Non-pigmented ciliary epithelial cell (primary cell): Measurements from ENCODE around the gene SMPX.

Experiments
- DNase-seq: peaks from one replicate; pipeline ENCODE4 v3.0.0-alpha.2; 2010; ENCODE audit warnings: low read depth

SMPX gene

DNA sequence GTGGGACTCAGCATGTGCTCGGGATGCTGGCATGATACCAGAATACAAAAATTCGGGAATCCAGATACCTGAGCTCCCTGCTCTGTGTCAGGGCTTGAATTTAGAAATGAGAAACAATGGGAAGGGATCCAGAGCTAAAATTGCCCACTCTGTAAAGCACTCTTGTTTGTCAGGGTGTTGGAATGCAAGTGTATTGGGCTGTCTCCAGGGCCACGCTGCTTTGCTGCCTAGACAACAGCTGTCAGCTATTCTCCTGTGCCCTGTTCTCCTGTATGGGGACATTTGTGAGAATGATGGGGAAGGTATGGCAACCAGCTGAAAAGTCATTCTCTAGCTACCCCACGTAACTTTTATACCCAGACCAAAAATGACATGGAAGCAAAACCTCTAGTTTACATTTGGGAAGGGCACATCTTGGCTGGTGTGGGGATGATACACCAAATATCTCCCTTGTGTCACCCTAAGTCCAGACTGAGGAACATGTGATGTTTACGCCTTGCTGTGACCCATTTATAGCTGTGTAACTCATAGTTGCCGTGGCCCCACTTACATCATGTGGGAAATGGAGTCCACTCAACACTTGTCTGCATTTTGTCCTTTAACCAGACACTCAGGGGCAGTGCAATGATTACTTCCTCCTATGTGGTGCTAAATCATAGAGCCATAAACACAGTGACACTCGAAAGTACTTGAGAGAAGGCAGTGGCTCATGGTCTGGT, 46.6 kb downstream of the SMPX start:
- no peak for DNase-seq

DNA sequence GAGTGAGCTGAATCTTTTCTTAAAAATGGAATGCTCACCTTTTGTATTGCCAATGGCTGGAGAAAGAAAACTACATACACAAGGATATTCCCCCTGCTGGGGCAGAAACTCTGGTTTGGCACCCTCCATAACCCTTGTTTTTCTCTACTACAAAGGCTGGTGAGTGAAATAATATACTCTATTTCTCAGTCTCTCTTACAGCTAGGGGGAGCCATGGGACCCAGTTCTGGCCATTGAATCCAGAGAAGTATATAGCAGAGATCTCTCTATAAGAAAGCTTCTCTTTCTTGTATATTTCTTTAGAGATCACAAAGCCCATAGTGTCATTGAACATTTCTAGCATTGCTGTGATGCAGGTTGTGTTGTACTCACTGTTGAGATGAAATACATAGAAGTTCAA, 49.8 kb downstream of the SMPX start:
- DNase-seq = no peak

DNA sequence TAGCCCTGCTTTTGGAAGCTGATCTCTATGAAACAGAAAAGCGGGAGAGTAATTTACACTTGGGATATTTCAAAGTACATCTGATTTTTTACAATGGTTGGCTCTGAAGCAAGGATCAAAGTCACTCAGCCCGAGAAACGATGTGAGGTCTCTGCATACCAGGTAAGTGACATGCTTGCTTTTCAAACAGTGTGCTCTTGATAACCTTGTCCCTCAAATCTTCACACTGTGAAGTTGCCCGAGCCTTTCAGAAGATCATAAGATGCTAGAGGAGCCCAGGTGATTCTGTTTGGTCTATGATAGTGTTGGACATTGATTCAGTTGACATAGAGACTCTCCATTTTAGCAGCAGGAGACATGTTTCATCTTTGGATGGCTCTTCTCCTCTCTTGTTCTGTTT, 52.7 kb downstream of the SMPX start:
- DNase-seq = no peak

GRCh38 chrX:21702725-21703124, 55.2 kb downstream of the SMPX start:
- no peak for DNase-seq

- no peak for DNase-seq
These were observed 56.9 kb downstream of the SMPX start for GRCh38 chrX:21700967-21701366.

- DNase-seq = no peak
These were observed 57.6 kb downstream of the SMPX start for GRCh38 chrX:21700275-21700674.

DNA sequence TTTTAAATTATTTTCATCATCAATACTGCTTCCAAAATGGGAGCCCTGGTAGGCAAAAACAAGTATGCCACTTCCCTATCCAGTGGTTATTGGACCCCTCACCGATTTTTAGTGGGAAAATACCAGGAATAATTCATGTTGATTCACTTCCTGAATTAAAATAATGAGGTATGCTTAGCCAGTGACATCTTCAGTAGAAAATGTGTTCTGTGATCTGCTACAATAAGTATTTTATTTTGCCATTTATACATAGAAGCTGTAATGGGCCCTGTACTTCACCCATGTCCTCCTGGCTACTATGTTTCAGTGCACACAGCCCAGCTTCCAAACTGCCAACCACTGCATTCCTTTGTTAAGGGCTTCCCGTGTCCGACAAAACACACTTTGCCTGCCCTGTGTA, 58.8 kb downstream of the SMPX start:
- no peak for DNase-seq

GRCh38 chrX:21698272-21698671, 59.6 kb downstream of the SMPX start:
- no peak for DNase-seq

DNA sequence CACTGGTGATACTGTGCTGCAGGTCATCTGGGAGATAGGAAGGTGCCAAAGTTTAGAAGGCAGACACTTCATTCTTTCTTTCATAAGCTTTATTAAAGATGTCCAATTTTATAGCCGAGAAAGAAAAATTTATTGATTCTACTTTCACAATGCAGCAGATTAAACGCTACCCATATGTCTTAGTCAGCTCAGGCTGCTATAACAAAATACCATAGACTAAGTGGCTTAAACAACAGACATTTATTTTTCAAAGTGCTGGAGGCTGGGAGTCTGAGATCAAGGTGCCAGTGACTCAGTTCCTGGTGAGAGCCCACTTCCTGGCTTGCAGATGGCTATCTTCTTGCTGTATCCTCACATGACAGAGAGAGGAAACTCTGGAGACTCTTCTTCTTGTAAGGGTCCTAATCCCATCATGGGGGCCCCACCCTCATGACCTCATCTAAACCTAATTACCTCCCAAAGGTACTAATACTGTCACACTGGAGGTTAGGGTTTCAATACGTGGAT, 66.4 kb downstream of the SMPX start:
- no peak for DNase-seq

DNA sequence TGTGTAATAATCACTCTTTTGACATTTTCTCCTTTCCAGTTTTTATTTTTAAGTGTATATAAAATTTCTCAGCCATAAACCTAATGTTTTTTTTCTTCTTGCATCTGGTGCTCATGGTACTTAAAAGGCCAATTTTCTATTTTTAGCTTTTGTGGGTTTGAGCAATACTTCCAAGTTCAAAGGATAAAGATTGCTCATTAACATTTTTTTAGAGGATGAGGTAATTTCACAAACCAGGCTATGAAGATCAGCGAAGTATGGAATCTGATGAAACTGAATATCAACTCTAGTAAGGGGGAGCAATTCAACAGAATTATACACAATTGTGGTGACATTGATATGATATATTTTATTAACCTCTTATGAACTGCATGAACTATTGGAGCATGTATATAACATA, 74.0 kb downstream of the SMPX start:
- DNase-seq = no peak

- no peak for DNase-seq
These were observed 79.8 kb downstream of the SMPX start for GRCh38 chrX:21678048-21678612.

DNA sequence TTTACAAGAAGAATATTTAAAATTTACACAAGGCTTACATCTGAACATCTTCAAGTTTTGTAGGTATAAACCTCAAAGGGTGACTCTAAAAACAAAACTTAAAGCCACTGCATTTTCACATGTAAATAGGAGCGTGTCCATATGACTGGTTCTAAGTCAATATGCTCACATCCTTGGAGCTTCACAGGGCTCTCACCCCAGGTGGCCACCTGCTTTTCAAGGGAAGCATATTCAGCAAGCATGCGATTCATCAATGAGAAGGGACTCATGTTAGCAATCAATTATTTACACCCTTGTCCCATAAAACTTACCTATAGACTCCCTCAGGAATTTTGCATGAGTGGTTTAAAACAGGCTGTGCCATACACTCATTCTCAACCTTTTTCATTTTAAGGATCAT, 82.0 kb downstream of the SMPX start:
- no peak for DNase-seq

GRCh38 chrX:21674430-21675186, 83.3 kb downstream of the SMPX start:
- DNase-seq = no peak

DNA sequence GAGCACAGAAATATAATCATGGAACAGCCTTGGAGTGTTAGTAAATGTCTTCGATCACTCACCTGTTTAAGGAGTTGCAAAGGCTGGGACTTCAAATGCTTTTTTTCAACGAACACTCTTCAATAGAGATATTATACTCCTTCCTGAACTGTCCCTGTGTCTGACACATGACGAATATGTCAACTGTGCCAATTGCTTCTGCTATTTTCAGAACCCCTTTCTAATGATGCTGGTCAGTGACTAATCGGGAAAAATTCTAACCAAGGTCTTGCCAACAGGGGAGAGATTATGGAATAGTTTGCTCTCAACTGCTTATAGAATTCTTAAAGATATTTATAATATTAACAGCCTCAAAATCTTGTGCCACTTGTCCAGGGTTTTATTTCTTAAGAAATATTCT, 91.2 kb downstream of the SMPX start:
- DNase-seq = no peak

- no peak for DNase-seq
These were observed 91.7 kb downstream of the SMPX start for GRCh38 chrX:21666252-21666651.

- DNase-seq = no peak
These were observed 95.2 kb downstream of the SMPX start for GRCh38 chrX:21662761-21663160.

GRCh38 chrX:21661316-21661715, 96.6 kb downstream of the SMPX start:
- no peak for DNase-seq

DNA sequence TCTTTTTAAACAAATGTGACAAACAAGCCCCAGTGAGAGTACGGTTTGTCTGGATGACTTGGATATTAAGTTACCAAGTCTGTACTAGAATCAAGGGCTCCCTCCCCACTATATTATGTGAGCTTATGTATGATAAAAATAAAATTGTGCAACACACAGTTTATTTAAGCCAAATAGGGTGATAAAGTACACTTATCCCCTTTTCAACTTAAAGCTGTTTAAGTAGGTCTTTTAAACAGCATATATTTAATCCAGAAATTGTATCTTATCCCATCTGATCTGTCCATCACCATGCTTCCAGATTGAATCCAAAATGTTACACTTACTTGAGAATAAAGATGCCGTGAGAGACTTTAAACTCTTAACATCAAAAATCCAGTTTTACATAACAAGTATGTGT, 97.8 kb downstream of the SMPX start:
- DNase-seq = no peak

GRCh38 chrX:21659320-21659719, 98.6 kb downstream of the SMPX start:
- DNase-seq = no peak

DNA sequence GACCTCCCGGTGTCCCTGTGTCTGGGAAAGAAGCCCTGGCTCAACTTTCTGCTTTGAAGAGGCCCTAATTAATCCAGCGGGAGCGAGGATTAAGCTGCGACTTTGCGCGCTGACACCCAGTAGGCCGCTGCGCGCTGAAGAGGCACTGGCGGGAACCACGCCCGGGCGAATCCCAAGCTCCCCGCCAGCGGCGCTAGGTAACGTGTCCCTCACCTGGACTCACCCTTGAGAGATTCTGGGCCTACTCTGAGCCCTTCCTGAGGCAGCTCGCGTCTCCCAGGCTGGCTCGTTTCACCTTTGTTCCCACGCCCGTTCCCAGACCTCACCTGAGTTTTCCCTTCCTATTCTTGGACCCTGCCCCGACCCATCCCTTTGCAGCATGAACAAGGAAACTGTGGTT, 99.2 kb downstream of the SMPX start:
- DNase-seq = no peak

- DNase-seq = no peak
These were observed 99.7 kb downstream of the SMPX start, which contains the start of gene KLHL34 for GRCh38 chrX:21658152-21658737. KLHL34 (minus strand) TSS chrX:21658330; CDS start chrX:21657788, 542 bp downstream.

GRCh38 chrX:21657318-21658151, 100.4 kb downstream of the SMPX start:
- no peak for DNase-seq
